Suppressor macrophage treated with lipopolysaccharide for 1 hour (primary cell): Measurements from ENCODE around the gene ABLIM1.
A peak's percentile ranks its signal among the peaks of the same experiment; 100 is the strongest.

ENCODE experiments used
- DNase-seq, 3 donors: peaks; one replicate each; pipeline ENCODE4 v3.0.0-alpha.2; 2020 to 2022

Gene ABLIM1

GRCh38 chr10:114679552-114679951 lies 21.5 kb upstream of the ABLIM1 start:
- peak in 2 of 3 donors; percentile 19 to 40 for DNase-seq

GRCh38 chr10:114678820-114679219 lies 20.7 kb upstream of the ABLIM1 start:
- DNase-seq, result peak in 2 of 3 donors; percentile 27 to 46

GRCh38 chr10:114678336-114678735 lies 20.3 kb upstream of the ABLIM1 start:
- DNase-seq, result no peak

GRCh38 chr10:114674346-114674745 lies 16.3 kb upstream of the ABLIM1 start:
- no peak for DNase-seq

- no peak for DNase-seq
Measured at GRCh38 chr10:114669648-114670047, 11.6 kb upstream of the ABLIM1 start.

- no peak for DNase-seq
Measured at GRCh38 chr10:114668375-114669080, 10.5 kb upstream of the ABLIM1 start.

GRCh38 chr10:114665873-114666272 lies 7.8 kb upstream of the ABLIM1 start:
- DNase-seq, result no peak

- DNase-seq, result no peak
Measured at GRCh38 chr10:114665406-114665805, 7.3 kb upstream of the ABLIM1 start.

GRCh38 chr10:114664127-114664526 lies 6.1 kb upstream of the ABLIM1 start:
- DNase-seq, result no peak

- DNase-seq, result no peak
Measured at GRCh38 chr10:114663626-114664025, 5.6 kb upstream of the ABLIM1 start.

GRCh38 chr10:114662646-114663217 lies 4.7 kb upstream of the ABLIM1 start:
- no peak for DNase-seq

GRCh38 chr10:114661212-114661880 lies 3.3 kb upstream of the ABLIM1 start:
- DNase-seq, result no peak

GRCh38 chr10:114655671-114656070 lies 2.4 kb downstream of the ABLIM1 start:
- DNase-seq, result no peak

- no peak for DNase-seq
Measured at GRCh38 chr10:114654822-114655575, 3.1 kb downstream of the ABLIM1 start.

GRCh38 chr10:114653926-114654325 lies 4.1 kb downstream of the ABLIM1 start:
- DNase-seq, result no peak

GRCh38 chr10:114652402-114653368 lies 5.4 kb downstream of the ABLIM1 start:
- DNase-seq, result no peak

- no peak for DNase-seq
Measured at GRCh38 chr10:114650831-114651230, 7.2 kb downstream of the ABLIM1 start.

- DNase-seq, result no peak
Measured at GRCh38 chr10:114650266-114650665, 7.8 kb downstream of the ABLIM1 start.

- DNase-seq, result no peak
Measured at GRCh38 chr10:114649217-114649903, 8.7 kb downstream of the ABLIM1 start.

GRCh38 chr10:114648368-114648767 lies 9.7 kb downstream of the ABLIM1 start:
- no peak for DNase-seq

- DNase-seq, result no peak
Measured at GRCh38 chr10:114647545-114648138, 10.4 kb downstream of the ABLIM1 start.
